Right lobe of liver (tissue), 6 donors: ENCODE results near the gene SELENOT. TPM values are rescaled to one million over a fixed set of nuclear protein-coding genes. Genes with fewer than 3 reads are reported as not detected.

Source experiments
- ATAC-seq, 4 donors: fragments of 200-7000 bp; cut with Tn5 transposase; one replicate each; pipeline ENCODE4 v1.9.1; 2020; ENCODE audit warnings: mild to moderate bottlenecking in 4 of 4, moderate library complexity in 4 of 4
- DNase-seq, 3 donors: peaks; one replicate each; pipeline ENCODE4 v3.0.0-alpha.2; 2020
- H3K27ac ChIP-seq, 3 donors: fragments of 200-600 bp; one replicate each; pipeline ENCODE4 v1.8.0; 2022
- H3K27me3 ChIP-seq, 2 donors: fragments of 200-600 bp; one replicate each; pipeline ENCODE4 v1.8.0; 2022
- H3K36me3 ChIP-seq, 4 donors: fragments of 200-600 bp; sonication (generic) in 1 of 4; one replicate each; pipeline versions ENCODE4 v1.5.1 to v1.8.0; 2017 to 2022; ENCODE audit warnings: control low read depth in 1 of 4
- H3K4me1 ChIP-seq, 4 donors: fragments of 200-600 bp; sonication (generic) in 1 of 4; one replicate each; pipeline versions ENCODE4 v1.5.1 to v1.8.0; 2017 to 2022; ENCODE audit warnings: control low read depth in 1 of 4
- H3K4me3 ChIP-seq, 3 donors: fragments of 200-600 bp; one replicate each; pipeline ENCODE4 v1.8.0; 2022
- H3K9me3 ChIP-seq, 4 donors: fragments of 200-600 bp; sonication (generic) in 1 of 4; one replicate each; pipeline versions ENCODE4 v1.5.1 to v1.8.0; 2017 to 2022; ENCODE audit warnings: control low read depth in 1 of 4
- CTCF ChIP-seq, 4 donors: fragments of 200-600 bp in 3 of 4; fragments of 450-650 bp in 1 of 4; IDR thresholded peaks; one replicate each; pipeline versions ENCODE4 v1.5.1 to v1.8.0; 2016 to 2022; ENCODE audit warnings: antibody characterized with exemption in 4 of 4, mild to moderate bottlenecking in 2 of 4
- POLR2A ChIP-seq: fragments of 450-650 bp; IDR thresholded peaks from one replicate; pipeline ENCODE4 v1.6.1; 2017; ENCODE audit warnings: antibody characterized with exemption, mild to moderate bottlenecking
- WGBS: methylation state at CpG from one replicate; pipeline ENCODE4 v1.1.6; 2018; ENCODE audit warnings: low coverage, low lambda C conversion rate; ENCODE audit not compliant: insufficient coverage; ENCODE audit errors: missing lambda C conversion rate; 5-methylcytosine and 5-hydroxymethylcytosine counted together
- intact Hi-C, 2 donors: fragments of 100-400 bp; cut with DNase I; formaldehyde crosslinking; loops; one replicate each; pipeline versions ENCODE4 v1.11.2 to v1.14.1; 2022
- total RNA-seq, 6 experiments: library from RNA; depleted of rRNA in 2 of 6; stranded (reverse); fragments of >200 nt in 2 of 6; fragmentation: NEBNext Ultra II Directional in 3 of 6; extraction: Animal tissue kit (Norgen Biotek cat#: 25700) in 3 of 6; gene quantifications; one replicate each; pipeline versions ENCODE4 v1.1.0 to v1.2.4, GENCODE V29; 2016 to 2023
- donor health status: DM: no; HTN: yes; CAD: no.
- donor health status: DM: no; HTN: no; CAD: no.
- donor health status: DM: no; HTN: no; CAD: no.
- donor health status: DM: no; HTN: yes; CAD: no.
- donor health status: DM: no; HTN: yes; CAD: no.

SELENOT gene
- total RNA-seq, 6 experiments from 2014 or later: 51.1 to 72.8 (median 63.4) TPM

GRCh38 chr3:150626148-150626930 lies 23.2 kb downstream of the SELENOT start:
- TF ChIP-seq POLR2A (no peak), CTCF (IDR thresholded peaks at IDR 0.05) (no peak)
- intact Hi-C loops: no loop called here
- Histone ChIP-seq H3K4me3 (no peak overlapping the region), H3K4me1 (no peaks in the 10 kb centered on the region), H3K27me3 (no peaks in the 10 kb centered on the region), H3K27ac (no peak overlapping the region), H3K9me3 (no peaks in the 10 kb centered on the region), H3K36me3 (peaks cover 4 to 46% (median 18%) of the 10 kb centered on the region in 4 donors)
- DNase-seq (no peak), ATAC-seq (no peak)
- WGBS: 100% methylated on average over 2 of the region's 2 CpGs

- WGBS: 86% methylated on average over 2 of the region's 2 CpGs
- no peak for ATAC-seq
- Histone ChIP-seq H3K4me3 (no peak overlapping the region), H3K9me3 (no peaks in the 10 kb centered on the region), H3K27ac (no peak overlapping the region), H3K27me3 (no peaks in the 10 kb centered on the region), H3K4me1 (no peaks in the 10 kb centered on the region), H3K36me3 (peaks cover 4 to 46% (median 18%) of the 10 kb centered on the region in 4 donors)
- intact Hi-C loops: no loop called here
- TF ChIP-seq CTCF (IDR thresholded peaks at IDR 0.05) (no peak), POLR2A (no peak)
- DNase-seq: no peak
These were observed 24.4 kb downstream of the SELENOT start for GRCh38 chr3:150627557-150627956.

GRCh38 chr3:150631515-150632221 lies 28.5 kb downstream of the SELENOT start:
- Histone ChIP-seq H3K9me3 (no peaks in the 10 kb centered on the region), H3K4me3 (no peak overlapping the region), H3K27me3 (no peaks in the 10 kb centered on the region), H3K4me1 (no peaks in the 10 kb centered on the region), H3K36me3 (peaks cover 0 to 33% (median 10%) of the 10 kb centered on the region in 4 donors), H3K27ac (no peak overlapping the region)
- intact Hi-C loops: no loop called here
- WGBS: 89% methylated on average over 4 of the region's 7 CpGs
- TF ChIP-seq POLR2A: no peak
- DNase-seq (no peak), ATAC-seq (no peak)

GRCh38 chr3:150635076-150635475 lies 32.0 kb downstream of the SELENOT start:
- no peaks in the 10 kb centered on the region for H3K9me3 ChIP-seq
- WGBS: 42% methylated on average over 6 of the region's 6 CpGs
- no peaks in the 10 kb centered on the region for H3K4me1 ChIP-seq
- no peak overlapping the region for H3K4me3 ChIP-seq
- no peak for DNase-seq
- H3K36me3 ChIP-seq: peaks cover 0 to 9% (median 0%) of the 10 kb centered on the region in 4 donors
- no peak overlapping the region for H3K27ac ChIP-seq
- TF ChIP-seq CTCF (IDR thresholded peaks at IDR 0.05) (no peak), POLR2A (no peak)
- no peaks in the 10 kb centered on the region for H3K27me3 ChIP-seq
- intact Hi-C loops: no loop called here
- ATAC-seq: no peak

GRCh38 chr3:150635526-150635925 lies 32.4 kb downstream of the SELENOT start:
- Histone ChIP-seq H3K4me3 (no peak overlapping the region), H3K27me3 (no peaks in the 10 kb centered on the region), H3K27ac (no peak overlapping the region), H3K36me3 (peaks cover 0 to 5% (median 0%) of the 10 kb centered on the region in 4 donors), H3K9me3 (no peaks in the 10 kb centered on the region), H3K4me1 (no peaks in the 10 kb centered on the region)
- intact Hi-C loops: no loop called here
- ATAC-seq (peak in 2 of 4 donors; percentile 18 to 42), DNase-seq (no peak)
- no peak for TF ChIP-seq CTCF (IDR thresholded peaks at IDR 0.05)
- WGBS: 67% methylated on average over 1 of the region's 1 CpG
